Measurements from ENCODE around the gene CEP85.
A peak's percentile ranks its signal among the peaks of the same experiment; 100 is the strongest.

Gene CEP85

DNA sequence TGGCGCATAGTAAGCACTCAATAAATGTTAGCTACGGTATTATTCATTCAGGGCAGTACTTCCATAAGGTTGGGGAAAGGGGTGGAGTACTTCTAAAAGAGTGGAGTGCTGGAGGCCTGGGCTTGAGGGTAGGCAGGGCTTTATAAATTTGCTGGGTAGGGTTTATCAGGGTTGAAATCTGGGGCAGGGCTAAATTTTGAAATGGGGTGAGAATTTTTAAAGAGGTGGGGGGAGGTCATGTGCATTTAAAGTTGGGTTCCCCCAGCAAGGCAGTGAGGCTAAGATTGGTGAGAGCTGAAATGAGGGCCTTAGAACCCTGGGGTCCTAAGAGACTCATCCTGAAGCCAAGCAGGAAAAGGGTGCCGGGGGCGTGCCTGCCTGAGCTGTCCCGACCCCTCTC lies 33.6 kb upstream of the CEP85 start:
- H3K9ac ChIP-seq (ENCODE audit: low read depth, low read length), result no peak overlapping the region
- no peaks in the 10 kb centered on the region for H3K36me3 ChIP-seq (ENCODE audit: control insufficient read depth, insufficient read depth, low read length)
- no peaks in the 10 kb centered on the region for H3K27me3 ChIP-seq (ENCODE audit: control insufficient read depth, insufficient read depth, low read length)
- no peaks in the 10 kb centered on the region for H3K9me3 ChIP-seq (ENCODE audit: control insufficient read depth, insufficient read depth, low read length)
- no peak overlapping the region for H3K27ac ChIP-seq (ENCODE audit: low read depth, low read length)
- 0 out of 2 replicates have a peak overlapping the region, but pooled peaks have one; percentile 61 for H3K4me3 ChIP-seq (ENCODE audit: low read depth, low read length)
- H3K4me1 ChIP-seq (ENCODE audit: control insufficient read depth, insufficient read depth, low read length), result peaks cover 11% of the 10 kb centered on the region; the same call in 1 of the 2 replicates

GRCh38 chr1:26203642-26204318 lies 30.2 kb upstream of the CEP85 start:
- Histone ChIP-seq H3K4me3 (ENCODE audit: low read depth, low read length) (no peak overlapping the region), H3K36me3 (ENCODE audit: control insufficient read depth, insufficient read depth, low read length) (no peaks in the 10 kb centered on the region), H3K4me1 (ENCODE audit: control insufficient read depth, insufficient read depth, low read length) (peaks cover 11% of the 10 kb centered on the region; the same call in 1 of the 2 replicates), H3K9ac (ENCODE audit: low read depth, low read length) (no peak overlapping the region), H3K27me3 (ENCODE audit: control insufficient read depth, insufficient read depth, low read length) (no peaks in the 10 kb centered on the region), H3K27ac (ENCODE audit: low read depth, low read length) (no peak overlapping the region), H3K9me3 (ENCODE audit: control insufficient read depth, insufficient read depth, low read length) (no peaks in the 10 kb centered on the region)

DNA sequence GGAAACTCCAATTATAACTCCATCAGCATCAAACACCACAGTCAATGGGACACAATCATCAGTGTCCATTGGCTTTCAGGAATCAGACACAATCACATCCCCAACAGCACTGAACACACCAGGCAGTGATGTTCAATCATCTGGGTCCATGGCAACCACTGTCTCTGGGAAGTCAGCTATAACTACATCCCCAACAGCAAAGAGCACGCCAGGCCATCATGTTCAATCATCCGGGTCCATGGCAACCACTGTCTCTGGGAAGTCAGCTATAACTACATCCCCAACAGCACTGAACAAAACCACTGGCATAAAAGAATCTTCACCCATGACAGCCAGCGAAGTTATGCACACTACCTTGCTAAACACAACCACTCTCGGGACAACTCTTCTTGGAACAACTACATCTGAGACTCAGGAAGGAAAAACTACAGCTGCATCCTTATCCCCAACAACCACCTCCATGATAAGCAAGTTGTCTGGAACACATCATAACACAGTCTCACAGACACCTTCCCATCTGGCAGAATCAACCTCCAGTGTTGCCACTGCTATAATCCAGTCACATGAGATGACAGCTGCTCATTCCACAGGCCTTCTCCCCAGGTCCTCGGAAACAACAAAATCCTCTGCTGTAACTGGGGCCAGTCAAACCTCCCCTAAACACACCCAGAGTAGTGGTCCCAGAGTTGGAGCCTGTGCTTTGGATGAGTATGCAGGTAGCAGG lies 23.7 kb upstream of the CEP85 start:
- no peak overlapping the region for H3K27ac ChIP-seq (ENCODE audit: low read depth, low read length)
- H3K9me3 ChIP-seq (ENCODE audit: control insufficient read depth, insufficient read depth, low read length), result no peaks in the 10 kb centered on the region
- no peaks in the 10 kb centered on the region for H3K27me3 ChIP-seq (ENCODE audit: control insufficient read depth, insufficient read depth, low read length)
- no peaks in the 10 kb centered on the region for H3K36me3 ChIP-seq (ENCODE audit: control insufficient read depth, insufficient read depth, low read length)
- H3K4me3 ChIP-seq (ENCODE audit: low read depth, low read length), result no peak overlapping the region
- no peak overlapping the region for H3K9ac ChIP-seq (ENCODE audit: low read depth, low read length)
- H3K4me1 ChIP-seq (ENCODE audit: control insufficient read depth, insufficient read depth, low read length), result no peaks in the 10 kb centered on the region

DNA sequence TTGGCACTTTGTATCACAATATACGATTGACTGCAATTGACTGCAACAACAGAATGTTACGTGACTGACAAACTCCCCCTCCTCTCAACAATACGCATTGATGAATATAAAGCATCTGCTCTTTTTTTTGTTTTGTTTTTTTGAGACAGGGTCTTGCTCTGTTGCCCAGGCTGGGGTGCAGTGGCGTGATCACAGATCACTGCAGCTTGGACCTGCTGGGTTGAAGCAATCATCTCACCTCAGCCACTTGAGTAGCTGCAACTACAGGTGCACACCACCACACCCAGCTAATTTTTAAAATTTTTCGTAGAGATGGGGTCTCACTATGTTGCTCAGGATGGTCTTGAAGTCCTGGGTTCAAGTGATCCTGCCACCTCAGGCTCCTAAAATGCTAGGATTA lies 21.3 kb upstream of the CEP85 start:
- no peak overlapping the region for H3K9ac ChIP-seq (ENCODE audit: low read depth, low read length)
- H3K27ac ChIP-seq (ENCODE audit: low read depth, low read length), result no peak overlapping the region
- H3K9me3 ChIP-seq (ENCODE audit: control insufficient read depth, insufficient read depth, low read length), result no peaks in the 10 kb centered on the region
- no peaks in the 10 kb centered on the region for H3K36me3 ChIP-seq (ENCODE audit: control insufficient read depth, insufficient read depth, low read length)
- no peaks in the 10 kb centered on the region for H3K27me3 ChIP-seq (ENCODE audit: control insufficient read depth, insufficient read depth, low read length)
- H3K4me3 ChIP-seq (ENCODE audit: low read depth, low read length), result no peak overlapping the region
- H3K4me1 ChIP-seq (ENCODE audit: control insufficient read depth, insufficient read depth, low read length), result no peaks in the 10 kb centered on the region

- H3K9ac ChIP-seq (ENCODE audit: low read depth, low read length), result no peak overlapping the region
Observed at GRCh38 chr1:26213335-26213905, 20.6 kb upstream of the CEP85 start.

DNA sequence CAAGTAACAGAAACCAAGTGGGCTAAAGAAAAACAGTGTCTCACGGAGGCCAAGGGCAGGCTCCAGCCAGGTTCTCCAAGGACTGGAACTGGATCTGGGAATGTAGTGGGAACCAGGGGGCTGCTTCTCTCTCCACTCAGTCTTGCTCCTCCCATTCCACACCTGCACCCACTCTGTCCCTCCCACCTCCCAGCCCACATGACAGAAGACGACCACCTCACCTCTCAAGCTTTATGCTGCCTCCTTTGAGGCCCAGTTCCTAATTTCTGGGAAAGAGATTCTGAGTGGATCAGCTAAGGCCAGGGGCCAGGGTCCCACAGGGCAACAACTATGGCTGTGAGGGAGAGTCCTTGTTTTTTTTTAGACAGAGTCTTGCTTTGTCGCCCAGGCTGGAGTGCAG lies 18.8 kb upstream of the CEP85 start:
- Histone ChIP-seq H3K4me1 (ENCODE audit: control insufficient read depth, insufficient read depth, low read length) (peaks cover 3% of the 10 kb centered on the region; the same call in 1 of the 2 replicates), H3K9me3 (ENCODE audit: control insufficient read depth, insufficient read depth, low read length) (no peaks in the 10 kb centered on the region), H3K9ac (ENCODE audit: low read depth, low read length) (no peak overlapping the region), H3K27me3 (ENCODE audit: control insufficient read depth, insufficient read depth, low read length) (peaks cover 6% of the 10 kb centered on the region), H3K27ac (ENCODE audit: low read depth, low read length) (no peak overlapping the region), H3K36me3 (ENCODE audit: control insufficient read depth, insufficient read depth, low read length) (no peaks in the 10 kb centered on the region), H3K4me3 (ENCODE audit: low read depth, low read length) (no peak overlapping the region)

More at GRCh38 chr1:26213335-26213905, 20.6 kb upstream of the CEP85 start:
- H3K9me3 ChIP-seq (ENCODE audit: control insufficient read depth, insufficient read depth, low read length), result no peaks in the 10 kb centered on the region
- no peak overlapping the region for H3K4me3 ChIP-seq (ENCODE audit: low read depth, low read length)
- no peaks in the 10 kb centered on the region for H3K36me3 ChIP-seq (ENCODE audit: control insufficient read depth, insufficient read depth, low read length)
- H3K4me1 ChIP-seq (ENCODE audit: control insufficient read depth, insufficient read depth, low read length), result no peaks in the 10 kb centered on the region
- H3K27ac ChIP-seq (ENCODE audit: low read depth, low read length), result no peak overlapping the region
- H3K27me3 ChIP-seq (ENCODE audit: control insufficient read depth, insufficient read depth, low read length), result no peaks in the 10 kb centered on the region

DNA sequence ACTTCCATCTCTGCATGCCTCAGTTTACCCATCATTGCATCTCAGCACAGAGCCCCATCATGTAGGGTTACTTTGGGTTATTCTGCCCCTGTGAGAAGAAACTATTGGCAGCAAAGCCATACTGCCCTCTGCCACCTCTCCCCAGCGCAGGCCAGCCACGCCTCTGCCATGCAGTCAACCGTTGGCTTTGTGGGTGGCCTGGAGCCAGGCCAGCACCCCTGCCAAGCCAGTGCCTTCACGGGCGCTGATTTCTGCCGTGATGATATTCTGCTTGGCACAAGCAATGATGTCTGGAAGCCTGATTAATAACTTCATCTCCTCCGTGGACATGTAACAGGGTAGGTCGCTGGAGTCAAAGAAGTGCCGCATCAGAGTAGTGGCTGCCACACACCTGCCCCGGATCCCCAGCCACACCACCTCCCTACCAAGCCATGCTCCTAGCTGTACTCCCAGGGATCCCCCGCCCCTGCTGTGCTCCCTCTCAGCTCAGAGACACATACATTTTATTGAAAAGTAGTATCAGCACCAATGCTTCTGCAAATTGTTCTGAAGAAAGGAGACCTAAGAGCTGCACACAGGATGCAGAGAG lies 15.0 kb upstream of the CEP85 start:
- H3K27ac ChIP-seq (ENCODE audit: low read depth, low read length), result no peak overlapping the region
- no peaks in the 10 kb centered on the region for H3K9me3 ChIP-seq (ENCODE audit: control insufficient read depth, insufficient read depth, low read length)
- peaks cover 7% of the 10 kb centered on the region; the same call in 1 of the 2 replicates for H3K4me1 ChIP-seq (ENCODE audit: control insufficient read depth, insufficient read depth, low read length)
- H3K9ac ChIP-seq (ENCODE audit: low read depth, low read length), result no peak overlapping the region
- H3K4me3 ChIP-seq (ENCODE audit: low read depth, low read length), result no peak overlapping the region
- peaks cover 41% of the 10 kb centered on the region for H3K27me3 ChIP-seq (ENCODE audit: control insufficient read depth, insufficient read depth, low read length)
- H3K36me3 ChIP-seq (ENCODE audit: control insufficient read depth, insufficient read depth, low read length), result no peaks in the 10 kb centered on the region

DNA sequence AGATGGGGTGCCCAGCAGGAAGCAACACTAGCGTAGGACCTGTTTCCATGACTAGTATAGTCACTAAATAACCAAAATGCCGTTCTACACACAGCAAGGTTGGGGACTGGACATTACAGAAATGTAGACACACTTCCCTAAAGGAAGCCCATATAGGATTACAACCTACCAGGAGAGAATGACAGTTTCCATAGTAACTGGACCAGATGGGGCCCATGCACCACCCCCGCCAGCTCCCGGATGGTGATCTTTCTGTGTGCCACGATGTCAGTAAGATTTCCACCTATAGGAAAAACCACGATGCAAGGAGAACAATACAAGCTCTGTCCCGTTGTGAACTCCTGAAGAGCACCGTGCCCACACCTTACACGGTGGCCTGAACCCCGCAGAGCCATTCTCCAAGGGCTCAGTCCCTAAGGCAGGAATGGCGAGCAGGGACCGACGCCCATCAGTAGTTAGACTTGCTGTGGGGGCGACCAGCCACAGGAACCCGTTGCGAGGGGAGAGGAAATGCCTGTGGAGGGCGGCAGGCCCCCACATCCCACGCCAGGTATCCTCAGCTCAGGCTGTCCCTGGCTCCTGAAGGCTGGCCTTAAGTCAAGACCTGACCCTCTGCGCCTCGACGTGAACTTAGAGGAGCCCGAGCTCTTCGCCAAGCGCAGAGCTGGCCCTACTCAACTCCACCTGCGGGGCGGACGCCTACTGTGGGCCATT lies 13.6 kb upstream of the CEP85 start:
- Histone ChIP-seq H3K27ac (ENCODE audit: low read depth, low read length) (no peak overlapping the region), H3K4me1 (ENCODE audit: control insufficient read depth, insufficient read depth, low read length) (peaks cover 7% of the 10 kb centered on the region; the same call in 1 of the 2 replicates), H3K27me3 (ENCODE audit: control insufficient read depth, insufficient read depth, low read length) (peaks cover 53% of the 10 kb centered on the region), H3K36me3 (ENCODE audit: control insufficient read depth, insufficient read depth, low read length) (no peaks in the 10 kb centered on the region), H3K9ac (ENCODE audit: low read depth, low read length) (no peak overlapping the region), H3K9me3 (ENCODE audit: control insufficient read depth, insufficient read depth, low read length) (no peaks in the 10 kb centered on the region), H3K4me3 (ENCODE audit: low read depth, low read length) (no peak overlapping the region)

- Histone ChIP-seq H3K27ac (ENCODE audit: low read depth, low read length) (no peak overlapping the region), H3K36me3 (ENCODE audit: control insufficient read depth, insufficient read depth, low read length) (no peaks in the 10 kb centered on the region), H3K9me3 (ENCODE audit: control insufficient read depth, insufficient read depth, low read length) (no peaks in the 10 kb centered on the region), H3K27me3 (ENCODE audit: control insufficient read depth, insufficient read depth, low read length) (peaks cover 61% of the 10 kb centered on the region), H3K4me3 (ENCODE audit: low read depth, low read length) (no peak overlapping the region), H3K4me1 (ENCODE audit: control insufficient read depth, insufficient read depth, low read length) (peaks cover 7% of the 10 kb centered on the region; the same call in 1 of the 2 replicates), H3K9ac (ENCODE audit: low read depth, low read length) (no peak overlapping the region)
Observed at GRCh38 chr1:26221094-26221493, 12.9 kb upstream of the CEP85 start.

- Histone ChIP-seq H3K9ac (ENCODE audit: low read depth, low read length) (no peak overlapping the region), H3K4me3 (ENCODE audit: low read depth, low read length) (no peak overlapping the region), H3K4me1 (ENCODE audit: control insufficient read depth, insufficient read depth, low read length) (peaks cover 7% of the 10 kb centered on the region; the same call in 1 of the 2 replicates), H3K9me3 (ENCODE audit: control insufficient read depth, insufficient read depth, low read length) (no peaks in the 10 kb centered on the region), H3K27me3 (ENCODE audit: control insufficient read depth, insufficient read depth, low read length) (peaks cover 75% of the 10 kb centered on the region), H3K36me3 (ENCODE audit: control insufficient read depth, insufficient read depth, low read length) (no peaks in the 10 kb centered on the region), H3K27ac (ENCODE audit: low read depth, low read length) (no peak overlapping the region)
Observed at GRCh38 chr1:26224606-26225005, 9.4 kb upstream of the CEP85 start.

All from HUES48 (cell line).